ENCODE data around the gene CACNA1S. TPM values are rescaled to one million over a fixed set of nuclear protein-coding genes. Genes with fewer than 3 reads are reported as not detected.

CACNA1S gene
- total RNA-seq, 1 experiment from 2014 or later, result 0.02 TPM

DNA sequence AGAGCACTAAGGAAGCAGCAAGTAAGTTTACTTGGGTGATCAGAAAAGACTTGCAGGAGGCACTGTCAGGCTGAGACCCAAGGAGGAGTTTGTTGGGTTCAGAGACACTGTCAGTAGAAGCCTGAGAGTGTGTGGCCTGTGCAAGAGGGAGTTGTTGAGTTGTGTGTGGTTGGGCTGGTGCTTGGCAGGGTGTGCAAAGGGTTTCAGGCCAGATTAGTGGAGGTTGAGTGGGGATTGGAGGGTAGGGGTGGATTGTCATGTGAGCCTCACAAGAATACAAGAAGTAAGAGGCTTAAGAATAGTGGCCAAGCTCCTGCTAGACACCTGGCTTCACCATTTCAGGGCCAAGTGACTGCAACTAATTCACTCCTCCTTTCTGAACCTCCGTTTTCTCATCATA lies 79.8 kb downstream of the CACNA1S start:
- TF ChIP-seq IRF2 (CRISPR knock-in tag; IDR thresholded peaks at IDR 0.05; ENCODE audit: borderline replicate concordance, low read depth) (no peak), SOX15 (CRISPR knock-in tag; IDR thresholded peaks at IDR 0.05) (no peak), NR2C2 (CRISPR knock-in tag; IDR thresholded peaks at IDR 0.05) (no peak), OVOL2 (CRISPR knock-in tag; IDR thresholded peaks at IDR 0.05; ENCODE audit: borderline replicate concordance) (no peak), ZNF121 (CRISPR knock-in tag; IDR thresholded peaks at IDR 0.05) (no peak), SMAD4 (CRISPR knock-in tag; IDR thresholded peaks at IDR 0.05) (no peak), EMX1 (CRISPR knock-in tag; IDR thresholded peaks at IDR 0.05) (no peak), NFYB (CRISPR knock-in tag; conservative IDR thresholded peaks at IDR 0.05; ENCODE audit: low read depth) (no peak), CBFB (CRISPR knock-in tag; IDR thresholded peaks at IDR 0.05; ENCODE audit: low read depth) (no peak), SMAD3 (CRISPR knock-in tag; IDR thresholded peaks at IDR 0.05; ENCODE audit: borderline replicate concordance) (no peak), FOXJ3 (CRISPR knock-in tag; IDR thresholded peaks at IDR 0.05; ENCODE audit: borderline replicate concordance) (no peak), CREB1 (CRISPR knock-in tag; IDR thresholded peaks at IDR 0.05) (no peak), NFE2L1 (CRISPR knock-in tag; IDR thresholded peaks at IDR 0.05) (no peak), NR3C1 (CRISPR knock-in tag; conservative IDR thresholded peaks at IDR 0.05; ENCODE audit: low read depth) (no peak), ETV6 (CRISPR knock-in tag; IDR thresholded peaks at IDR 0.05) (no peak)
- TF ChIP-seq, protein P1, sequence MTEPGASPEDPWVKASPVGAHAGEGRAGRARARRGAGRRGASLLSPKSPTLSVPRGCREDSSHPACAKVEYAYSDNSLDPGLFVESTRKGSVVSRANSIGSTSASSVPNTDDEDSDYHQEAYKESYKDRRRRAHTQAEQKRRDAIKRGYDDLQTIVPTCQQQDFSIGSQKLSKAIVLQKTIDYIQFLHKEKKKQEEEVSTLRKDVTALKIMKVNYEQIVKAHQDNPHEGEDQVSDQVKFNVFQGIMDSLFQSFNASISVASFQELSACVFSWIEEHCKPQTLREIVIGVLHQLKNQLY (CRISPR knock-in tag; IDR thresholded peaks at IDR 0.05), result no peak
- TF ChIP-seq, protein P2, sequence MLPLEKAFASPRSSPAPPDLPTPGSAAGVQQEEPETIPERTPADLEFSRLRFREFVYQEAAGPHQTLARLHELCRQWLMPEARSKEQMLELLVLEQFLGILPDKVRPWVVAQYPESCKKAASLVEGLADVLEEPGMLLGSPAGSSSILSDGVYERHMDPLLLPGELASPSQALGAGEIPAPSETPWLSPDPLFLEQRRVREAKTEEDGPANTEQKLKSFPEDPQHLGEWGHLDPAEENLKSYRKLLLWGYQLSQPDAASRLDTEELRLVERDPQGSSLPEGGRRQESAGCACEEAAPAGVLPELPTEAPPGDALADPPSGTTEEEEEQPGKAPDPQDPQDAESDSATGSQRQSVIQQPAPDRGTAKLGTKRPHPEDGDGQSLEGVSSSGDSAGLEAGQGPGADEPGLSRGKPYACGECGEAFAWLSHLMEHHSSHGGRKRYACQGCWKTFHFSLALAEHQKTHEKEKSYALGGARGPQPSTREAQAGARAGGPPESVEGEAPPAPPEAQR (CRISPR knock-in tag; IDR thresholded peaks at IDR 0.05), result no peak
- TF ChIP-seq, protein P3, sequence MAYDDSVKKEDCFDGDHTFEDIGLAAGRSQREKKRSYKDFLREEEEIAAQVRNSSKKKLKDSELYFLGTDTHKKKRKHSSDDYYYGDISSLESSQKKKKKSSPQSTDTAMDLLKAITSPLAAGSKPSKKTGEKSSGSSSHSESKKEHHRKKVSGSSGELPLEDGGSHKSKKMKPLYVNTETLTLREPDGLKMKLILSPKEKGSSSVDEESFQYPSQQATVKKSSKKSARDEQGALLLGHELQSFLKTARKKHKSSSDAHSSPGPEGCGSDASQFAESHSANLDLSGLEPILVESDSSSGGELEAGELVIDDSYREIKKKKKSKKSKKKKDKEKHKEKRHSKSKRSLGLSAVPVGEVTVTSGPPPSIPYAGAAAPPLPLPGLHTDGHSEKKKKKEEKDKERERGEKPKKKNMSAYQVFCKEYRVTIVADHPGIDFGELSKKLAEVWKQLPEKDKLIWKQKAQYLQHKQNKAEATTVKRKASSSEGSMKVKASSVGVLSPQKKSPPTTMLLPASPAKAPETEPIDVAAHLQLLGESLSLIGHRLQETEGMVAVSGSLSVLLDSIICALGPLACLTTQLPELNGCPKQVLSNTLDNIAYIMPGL (CRISPR knock-in tag; IDR thresholded peaks at IDR 0.05), result no peak
- TF ChIP-seq, protein P4, sequence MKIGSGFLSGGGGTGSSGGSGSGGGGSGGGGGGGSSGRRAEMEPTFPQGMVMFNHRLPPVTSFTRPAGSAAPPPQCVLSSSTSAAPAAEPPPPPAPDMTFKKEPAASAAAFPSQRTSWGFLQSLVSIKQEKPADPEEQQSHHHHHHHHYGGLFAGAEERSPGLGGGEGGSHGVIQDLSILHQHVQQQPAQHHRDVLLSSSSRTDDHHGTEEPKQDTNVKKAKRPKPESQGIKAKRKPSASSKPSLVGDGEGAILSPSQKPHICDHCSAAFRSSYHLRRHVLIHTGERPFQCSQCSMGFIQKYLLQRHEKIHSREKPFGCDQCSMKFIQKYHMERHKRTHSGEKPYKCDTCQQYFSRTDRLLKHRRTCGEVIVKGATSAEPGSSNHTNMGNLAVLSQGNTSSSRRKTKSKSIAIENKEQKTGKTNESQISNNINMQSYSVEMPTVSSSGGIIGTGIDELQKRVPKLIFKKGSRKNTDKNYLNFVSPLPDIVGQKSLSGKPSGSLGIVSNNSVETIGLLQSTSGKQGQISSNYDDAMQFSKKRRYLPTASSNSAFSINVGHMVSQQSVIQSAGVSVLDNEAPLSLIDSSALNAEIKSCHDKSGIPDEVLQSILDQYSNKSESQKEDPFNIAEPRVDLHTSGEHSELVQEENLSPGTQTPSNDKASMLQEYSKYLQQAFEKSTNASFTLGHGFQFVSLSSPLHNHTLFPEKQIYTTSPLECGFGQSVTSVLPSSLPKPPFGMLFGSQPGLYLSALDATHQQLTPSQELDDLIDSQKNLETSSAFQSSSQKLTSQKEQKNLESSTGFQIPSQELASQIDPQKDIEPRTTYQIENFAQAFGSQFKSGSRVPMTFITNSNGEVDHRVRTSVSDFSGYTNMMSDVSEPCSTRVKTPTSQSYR (CRISPR knock-in tag; IDR thresholded peaks at IDR 0.05), result no peak
- TF ChIP-seq, protein P5, sequence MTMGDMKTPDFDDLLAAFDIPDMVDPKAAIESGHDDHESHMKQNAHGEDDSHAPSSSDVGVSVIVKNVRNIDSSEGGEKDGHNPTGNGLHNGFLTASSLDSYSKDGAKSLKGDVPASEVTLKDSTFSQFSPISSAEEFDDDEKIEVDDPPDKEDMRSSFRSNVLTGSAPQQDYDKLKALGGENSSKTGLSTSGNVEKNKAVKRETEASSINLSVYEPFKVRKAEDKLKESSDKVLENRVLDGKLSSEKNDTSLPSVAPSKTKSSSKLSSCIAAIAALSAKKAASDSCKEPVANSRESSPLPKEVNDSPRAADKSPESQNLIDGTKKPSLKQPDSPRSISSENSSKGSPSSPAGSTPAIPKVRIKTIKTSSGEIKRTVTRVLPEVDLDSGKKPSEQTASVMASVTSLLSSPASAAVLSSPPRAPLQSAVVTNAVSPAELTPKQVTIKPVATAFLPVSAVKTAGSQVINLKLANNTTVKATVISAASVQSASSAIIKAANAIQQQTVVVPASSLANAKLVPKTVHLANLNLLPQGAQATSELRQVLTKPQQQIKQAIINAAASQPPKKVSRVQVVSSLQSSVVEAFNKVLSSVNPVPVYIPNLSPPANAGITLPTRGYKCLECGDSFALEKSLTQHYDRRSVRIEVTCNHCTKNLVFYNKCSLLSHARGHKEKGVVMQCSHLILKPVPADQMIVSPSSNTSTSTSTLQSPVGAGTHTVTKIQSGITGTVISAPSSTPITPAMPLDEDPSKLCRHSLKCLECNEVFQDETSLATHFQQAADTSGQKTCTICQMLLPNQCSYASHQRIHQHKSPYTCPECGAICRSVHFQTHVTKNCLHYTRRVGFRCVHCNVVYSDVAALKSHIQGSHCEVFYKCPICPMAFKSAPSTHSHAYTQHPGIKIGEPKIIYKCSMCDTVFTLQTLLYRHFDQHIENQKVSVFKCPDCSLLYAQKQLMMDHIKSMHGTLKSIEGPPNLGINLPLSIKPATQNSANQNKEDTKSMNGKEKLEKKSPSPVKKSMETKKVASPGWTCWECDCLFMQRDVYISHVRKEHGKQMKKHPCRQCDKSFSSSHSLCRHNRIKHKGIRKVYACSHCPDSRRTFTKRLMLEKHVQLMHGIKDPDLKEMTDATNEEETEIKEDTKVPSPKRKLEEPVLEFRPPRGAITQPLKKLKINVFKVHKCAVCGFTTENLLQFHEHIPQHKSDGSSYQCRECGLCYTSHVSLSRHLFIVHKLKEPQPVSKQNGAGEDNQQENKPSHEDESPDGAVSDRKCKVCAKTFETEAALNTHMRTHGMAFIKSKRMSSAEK (CRISPR knock-in tag; IDR thresholded peaks at IDR 0.05; ENCODE audit: borderline replicate concordance), result no peak
- CTCF ChIA-PET, result interaction anchor here (1.0 kb wide), 1 partner anchor 53 kb away, joined by 3 read pairs; no protein-coding TSS in a partner anchor
- Mint-ChIP-seq H3K9me3 (no peaks in the 10 kb centered on the region), H3K27me3 (ENCODE audit: low read depth) (no peaks in the 10 kb centered on the region), H3K4me3 (no peak overlapping the region), H3K4me1 (no peaks in the 10 kb centered on the region), H3K36me3 (no peaks in the 10 kb centered on the region), H3K27ac (no peak overlapping the region)
- ATAC-seq (no peak), DNase-seq (ENCODE audit: low spot score) (no peak)
- POLR2A ChIA-PET, result no interaction called here

All from WTC11 (cell line).